Naive B cell (primary cell): ENCODE results near the gene ENAH. TPM values are rescaled to one million over a fixed set of nuclear protein-coding genes. Genes with fewer than 3 reads are reported as not detected.
A peak's percentile ranks its signal among the peaks of the same experiment; 100 is the strongest.

Experiments used
- ATAC-seq, 2 donors: fragments of 150-1000 bp; cut with Tn5 transposase; 2 replicates each; pipeline ENCODE4 v1.10.0; 2021; ENCODE audit warnings: low read depth in 2 of 2, mild to moderate bottlenecking in 2 of 2, moderate library complexity in 2 of 2
- DNase-seq: peaks from one replicate; pipeline ENCODE4 v3.0.0; 2022
- H3K27ac Mint-ChIP-seq, 6 donors: one replicate each; pipeline ENCODE4 v1.8.0; 2020 to 2022; ENCODE audit warnings: mild to moderate bottlenecking in 6 of 6, mixed read lengths in 6 of 6, moderate library complexity in 5 of 6, inconsistent platforms in 2 of 6
- H3K27me3 Mint-ChIP-seq, 3 donors: one replicate each; pipeline ENCODE4 v1.8.0; 2021 to 2022; ENCODE audit warnings: mixed read lengths in 3 of 3, mild to moderate bottlenecking in 1 of 3
- H3K36me3 Mint-ChIP-seq, 2 donors: one replicate each; pipeline ENCODE4 v1.8.0; 2020 to 2022; ENCODE audit warnings: mixed read lengths in 2 of 2, inconsistent platforms in 1 of 2, mild to moderate bottlenecking in 1 of 2
- H3K4me1 Mint-ChIP-seq, 3 donors: one replicate each; pipeline ENCODE4 v1.8.0; 2020 to 2022; ENCODE audit warnings: mixed read lengths in 3 of 3, inconsistent platforms in 1 of 3, mild to moderate bottlenecking in 1 of 3, moderate library complexity in 1 of 3
- H3K4me3 Mint-ChIP-seq, 8 donors: one replicate each; pipeline ENCODE4 v1.8.0; 2020 to 2022; ENCODE audit warnings: mild to moderate bottlenecking in 8 of 8, mixed read lengths in 8 of 8, moderate library complexity in 8 of 8, inconsistent platforms in 2 of 8
- H3K9me3 Mint-ChIP-seq, 7 donors: one replicate each; pipeline ENCODE4 v1.8.0; 2020 to 2022; ENCODE audit warnings: mixed read lengths in 7 of 7, mild to moderate bottlenecking in 5 of 7, inconsistent platforms in 2 of 7, moderate library complexity in 1 of 7
- polyA plus RNA-seq, 6 donors: library from polyadenylated mRNA; unstranded; fragments of 300-500 nt; fragmentation: Illumina TruSeq; gene quantifications; one replicate each; pipeline ENCODE4 v1.2.3, GENCODE V29; 2021; ENCODE audit warnings: low read depth in 6 of 6

The ENAH gene
- polyA plus RNA-seq, 6 donors from 2014 or later, result 0.23 to 3.6 (median 2.0) TPM

DNA sequence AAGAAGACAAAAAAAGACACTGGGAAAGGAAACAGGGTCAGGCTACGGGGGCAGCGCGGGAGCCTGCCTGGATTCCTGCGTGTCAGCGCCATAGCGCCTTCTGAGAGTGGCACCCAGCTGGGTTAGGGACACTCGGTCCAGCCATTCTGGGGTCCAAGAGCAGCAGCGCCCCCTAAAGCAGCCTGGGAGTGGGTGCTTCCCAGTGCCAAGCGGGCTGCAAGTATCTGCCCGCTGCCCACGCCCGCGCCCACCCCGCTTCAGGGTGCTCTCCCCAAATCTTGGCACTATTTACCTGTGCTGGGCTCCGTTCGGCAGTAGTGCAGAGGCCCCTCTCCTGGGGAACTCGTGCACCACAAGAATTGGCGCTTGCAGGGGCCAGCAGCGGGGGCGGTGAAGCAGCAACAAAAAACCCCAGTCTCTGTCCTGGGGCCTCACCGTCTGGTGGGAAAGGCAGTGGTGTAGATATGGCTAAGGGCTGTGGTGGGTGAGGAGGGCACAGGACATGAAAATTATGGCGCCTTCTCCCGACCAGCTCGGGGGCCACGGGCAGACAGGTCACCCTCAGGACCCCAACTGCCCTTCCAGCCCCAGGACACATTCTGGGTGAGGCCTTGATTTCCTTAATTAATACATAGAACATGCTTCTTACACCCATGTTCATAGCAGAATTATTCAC is 200.9 kb downstream of the ENAH start:
- Mint-ChIP-seq H3K4me1 (peaks cover 0 to 5% (median 2%) of the 10 kb centered on the region in 3 donors), H3K27ac (no peak overlapping the region)

DNA sequence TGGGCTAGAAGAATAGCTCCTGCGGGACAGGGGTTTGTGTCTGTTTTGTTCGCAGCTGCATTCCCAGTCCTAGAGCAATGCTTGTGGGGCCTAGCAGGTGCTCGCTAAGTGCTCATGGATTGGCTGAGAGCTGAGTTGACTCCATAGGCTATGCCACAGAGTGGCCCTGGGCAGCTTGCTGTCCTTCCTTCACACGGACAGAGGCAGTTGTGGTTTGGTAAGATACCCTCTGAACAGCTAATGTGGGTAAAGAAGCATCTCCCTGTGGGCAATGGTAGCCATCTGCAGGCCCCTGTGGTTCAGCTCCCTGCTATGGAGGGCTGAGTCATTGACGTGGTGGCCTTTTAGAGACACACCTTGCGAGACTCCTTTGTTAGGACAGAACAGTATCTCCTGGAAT is 201.6 kb downstream of the ENAH start:
- ATAC-seq (no peak), DNase-seq (no peak)
- Mint-ChIP-seq H3K9me3 (no peaks in the 10 kb centered on the region), H3K36me3 (no peaks in the 10 kb centered on the region), H3K27me3 (peaks cover 0 to 7% (median 0%) of the 10 kb centered on the region in 3 donors), H3K4me3 (no peak overlapping the region), H3K4me1 (peaks cover 3 to 5% (median 3%) of the 10 kb centered on the region in 3 donors), H3K27ac (no peak overlapping the region)

More for the DNA sequence above, 200.9 kb downstream of the ENAH start:
- Mint-ChIP-seq H3K27me3 (peaks cover 0 to 7% (median 0%) of the 10 kb centered on the region in 3 donors), H3K9me3 (no peaks in the 10 kb centered on the region), H3K4me3 (peak overlapping the region in 1 of 8 donors; percentile 29), H3K36me3 (no peaks in the 10 kb centered on the region)
- DNase-seq (no peak), ATAC-seq (no peak)

DNA sequence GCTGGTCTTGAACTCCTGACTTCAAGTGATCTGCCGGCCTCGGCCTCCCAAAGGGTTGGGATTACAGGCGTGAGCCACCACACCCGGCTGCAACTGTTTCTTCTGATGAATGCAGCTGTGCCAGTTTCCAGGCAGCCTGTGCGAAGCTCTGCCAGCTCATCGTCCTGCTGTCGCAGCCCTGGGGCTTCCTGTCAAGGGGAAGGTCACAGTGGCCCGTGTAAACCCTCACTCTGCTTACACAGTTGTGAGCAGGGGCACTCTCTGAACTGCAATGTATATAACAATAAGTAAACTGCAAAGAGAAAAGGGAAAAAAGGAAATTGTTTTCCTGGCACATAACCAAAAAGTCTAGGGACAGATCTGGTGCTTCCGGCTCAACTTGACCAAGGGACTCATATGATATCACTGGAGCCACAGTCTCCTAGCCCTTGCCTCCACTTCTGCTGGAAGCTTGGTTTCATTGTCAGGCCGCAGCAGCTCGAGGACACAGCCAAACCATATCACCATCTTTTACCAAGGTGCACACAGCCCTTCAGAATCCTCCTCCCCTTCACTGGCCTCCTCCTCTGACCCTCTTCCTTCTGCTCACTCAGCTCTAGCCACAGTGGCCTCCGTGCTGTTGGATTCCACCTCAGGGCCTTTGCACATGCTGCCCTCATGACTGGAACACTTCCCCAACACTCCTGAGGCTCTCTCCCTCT is 202.3 kb downstream of the ENAH start:
- Mint-ChIP-seq H3K4me1 (peaks cover 8 to 10% (median 8%) of the 10 kb centered on the region in 3 donors), H3K9me3 (no peaks in the 10 kb centered on the region), H3K27ac (peak overlapping the region in 1 of 6 donors; percentile 47), H3K4me3 (no peak overlapping the region), H3K36me3 (no peaks in the 10 kb centered on the region), H3K27me3 (peaks cover 0 to 7% (median 0%) of the 10 kb centered on the region in 3 donors)
- ATAC-seq, result no peak
- DNase-seq, result no peak

DNA sequence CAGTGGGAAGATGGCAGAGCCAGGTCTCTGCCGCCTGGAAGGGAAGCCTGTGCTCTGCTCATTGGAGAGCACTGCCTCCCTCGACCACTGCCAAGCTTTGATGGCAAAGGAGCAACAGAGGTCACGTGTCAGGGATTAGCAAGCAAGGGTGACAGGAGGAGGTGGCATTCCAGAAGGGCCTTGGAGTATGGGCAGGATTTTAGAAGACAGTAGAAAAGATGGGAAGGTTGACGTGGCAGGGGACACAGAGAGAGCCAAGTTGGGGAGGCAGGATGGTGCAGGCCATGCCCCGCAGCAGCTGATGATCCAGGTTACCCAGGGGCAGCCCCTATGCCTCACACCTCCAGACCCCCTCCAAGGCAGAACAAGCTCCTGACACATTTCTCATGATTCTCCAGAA is 203.1 kb downstream of the ENAH start:
- ATAC-seq, result no peak
- Mint-ChIP-seq H3K36me3 (no peaks in the 10 kb centered on the region), H3K27ac (peak overlapping the region in 3 of 6 donors; percentile 9 to 55 (median 24)), H3K4me3 (no peak overlapping the region), H3K9me3 (no peaks in the 10 kb centered on the region), H3K4me1 (peaks cover 15 to 19% (median 17%) of the 10 kb centered on the region in 3 donors), H3K27me3 (peaks cover 0 to 7% (median 0%) of the 10 kb centered on the region in 3 donors)
- DNase-seq, result no peak

DNA sequence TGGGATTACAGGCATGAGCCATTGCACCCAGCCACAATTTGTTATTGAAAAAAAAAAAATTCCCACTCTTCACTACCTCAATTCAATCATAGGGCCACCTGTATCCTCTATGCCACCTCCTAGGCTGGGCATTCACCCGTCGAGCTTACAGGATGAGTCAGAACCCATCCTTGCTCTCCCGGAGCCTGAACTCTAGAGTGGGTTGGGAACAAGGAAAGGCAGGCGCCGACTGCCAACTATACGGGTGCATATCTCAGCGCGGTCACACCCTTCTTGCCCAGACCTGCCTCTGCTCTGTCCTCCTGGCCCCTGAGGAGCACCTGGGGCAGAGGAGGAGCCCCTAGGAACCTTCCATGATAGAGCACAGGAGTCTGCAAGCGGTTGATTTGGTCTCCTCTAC is 203.7 kb downstream of the ENAH start:
- H3K4me1 Mint-ChIP-seq, result peaks cover 20 to 24% (median 22%) of the 10 kb centered on the region in 3 donors
- no peaks in the 10 kb centered on the region for H3K36me3 Mint-ChIP-seq
- H3K27ac Mint-ChIP-seq, result peak overlapping the region in 3 of 6 donors; percentile 33 to 55 (median 47)
- DNase-seq, result no peak
- H3K4me3 Mint-ChIP-seq, result no peak overlapping the region
- ATAC-seq, result no peak
- H3K9me3 Mint-ChIP-seq, result no peaks in the 10 kb centered on the region
- peaks cover 0 to 7% (median 0%) of the 10 kb centered on the region in 3 donors for H3K27me3 Mint-ChIP-seq

DNA sequence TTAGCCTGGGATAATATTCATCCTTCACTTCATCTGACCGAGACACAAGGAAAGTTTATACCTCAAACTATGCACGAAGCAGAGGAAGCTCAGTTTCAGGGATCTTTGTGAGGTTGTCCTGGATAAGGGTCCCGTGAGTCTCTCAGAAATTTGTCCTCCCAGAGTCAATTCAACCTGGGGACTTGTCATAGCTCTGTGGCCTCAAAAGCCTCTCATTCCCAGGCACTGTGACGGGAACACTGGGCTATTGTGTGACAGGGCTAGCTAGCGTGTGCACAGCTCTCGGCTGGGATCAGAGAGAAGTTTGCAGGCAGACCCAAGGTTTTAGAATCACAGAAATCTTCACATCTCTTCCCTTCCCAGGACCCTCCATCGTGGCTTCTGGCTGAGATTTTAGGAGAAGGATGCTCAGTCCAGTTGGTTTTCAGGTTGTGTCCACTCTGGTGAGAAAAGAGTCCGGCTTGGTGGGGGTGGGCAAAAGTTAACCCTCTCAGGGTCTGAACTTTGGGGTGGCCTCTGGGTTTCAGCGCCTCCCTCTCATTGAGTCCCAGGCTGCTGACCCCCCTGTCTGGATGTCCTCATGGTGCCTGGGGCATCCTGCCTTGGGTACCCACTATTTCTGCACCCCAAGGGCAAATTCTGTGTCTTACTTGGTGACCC is 204.6 kb downstream of the ENAH start:
- H3K36me3 Mint-ChIP-seq, result no peaks in the 10 kb centered on the region
- H3K9me3 Mint-ChIP-seq, result no peaks in the 10 kb centered on the region
- DNase-seq (no peak), ATAC-seq (no peak)
- H3K4me1 Mint-ChIP-seq, result peaks cover 26 to 34% (median 31%) of the 10 kb centered on the region in 3 donors
- H3K27ac Mint-ChIP-seq, result peak overlapping the region in 1 of 6 donors; percentile 57
- H3K27me3 Mint-ChIP-seq, result peaks cover 0 to 7% (median 0%) of the 10 kb centered on the region in 3 donors
- peak overlapping the region in 2 of 8 donors; percentile 25 to 52 for H3K4me3 Mint-ChIP-seq

DNA sequence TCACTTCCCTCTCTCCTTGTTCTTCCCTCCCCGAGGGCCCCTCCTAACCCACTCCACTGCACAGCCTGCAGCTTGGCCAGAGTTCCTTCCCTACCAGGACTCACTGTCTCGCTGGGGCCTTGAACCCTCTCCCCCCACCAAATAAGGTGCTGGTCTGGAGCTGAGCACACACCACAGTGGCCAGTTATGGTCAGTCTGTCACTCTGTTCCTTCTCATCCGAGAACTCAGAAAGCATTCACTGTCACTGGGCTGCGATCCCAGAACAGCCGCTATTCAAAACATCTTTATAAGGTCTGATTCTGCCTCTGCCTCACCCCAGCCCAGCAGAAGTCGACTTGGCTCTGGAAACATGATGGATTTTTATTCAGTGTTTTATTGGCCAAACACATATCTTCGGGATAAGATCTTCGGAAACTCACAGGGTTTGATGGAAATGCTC is 205.3 kb downstream of the ENAH start:
- H3K4me3 Mint-ChIP-seq, result peak overlapping the region in 1 of 8 donors; percentile 52
- no peak overlapping the region for H3K27ac Mint-ChIP-seq

DNA sequence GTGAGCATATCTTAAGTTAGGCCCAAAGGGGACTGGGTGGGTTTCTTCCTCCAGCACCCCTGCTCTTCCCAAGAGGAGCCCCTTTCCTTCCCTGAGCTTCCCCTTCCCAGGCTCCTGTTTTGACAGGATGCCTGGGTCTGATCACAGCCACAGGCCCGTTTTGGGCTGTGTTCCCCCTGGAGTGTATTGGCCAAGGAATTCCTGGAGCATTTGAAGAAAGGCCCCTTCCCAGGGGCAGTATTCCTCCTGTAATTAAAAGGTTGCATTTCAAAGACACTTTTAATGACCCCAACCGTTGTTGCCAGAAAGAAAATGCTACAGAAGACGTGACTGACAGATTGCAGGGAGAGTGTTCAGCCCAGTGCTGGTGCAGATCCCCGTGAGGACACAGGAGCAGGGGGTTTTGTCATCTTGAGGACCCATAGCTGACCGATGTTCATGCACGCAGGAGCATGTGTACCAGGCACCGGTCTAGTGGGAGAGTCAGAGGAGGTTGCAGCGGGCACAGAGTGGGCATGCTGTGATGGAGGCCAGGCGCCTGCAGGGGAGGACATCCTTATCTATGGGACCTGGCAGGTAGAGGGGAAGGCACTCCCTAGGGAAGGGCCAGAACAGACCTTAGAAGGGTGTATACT is 205.8 kb downstream of the ENAH start:
- Mint-ChIP-seq H3K36me3 (no peaks in the 10 kb centered on the region), H3K4me1 (peaks cover 38 to 45% (median 42%) of the 10 kb centered on the region in 3 donors), H3K4me3 (no peak overlapping the region), H3K27ac (peak overlapping the region in 1 of 6 donors; percentile 85), H3K27me3 (peaks cover 0 to 7% (median 0%) of the 10 kb centered on the region in 3 donors), H3K9me3 (no peaks in the 10 kb centered on the region)
- DNase-seq, result no peak
- no peak for ATAC-seq

More for the DNA sequence above, 205.3 kb downstream of the ENAH start:
- H3K27me3 Mint-ChIP-seq, result peaks cover 0 to 7% (median 0%) of the 10 kb centered on the region in 3 donors
- no peaks in the 10 kb centered on the region for H3K9me3 Mint-ChIP-seq
- H3K4me1 Mint-ChIP-seq, result peaks cover 32 to 40% (median 37%) of the 10 kb centered on the region in 3 donors
- no peaks in the 10 kb centered on the region for H3K36me3 Mint-ChIP-seq
- DNase-seq (no peak), ATAC-seq (no peak)

DNA sequence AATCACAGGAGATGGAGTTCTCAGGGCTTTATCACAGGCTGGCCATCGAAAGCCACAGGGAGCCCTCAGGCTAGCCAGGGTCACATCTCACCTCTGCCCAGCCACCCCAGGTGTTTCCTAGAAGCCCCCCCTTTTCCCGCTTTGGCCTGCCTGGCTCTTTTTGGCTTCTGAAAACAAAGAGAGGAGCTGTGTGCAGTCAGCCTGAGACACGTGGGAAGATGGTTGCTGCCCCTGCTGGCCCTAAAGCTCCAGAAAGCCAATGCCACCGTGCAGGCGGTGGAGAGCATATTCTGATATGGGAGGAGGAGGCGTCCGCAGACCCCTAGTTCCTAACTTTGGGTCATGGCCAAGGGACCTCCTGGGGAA is 206.3 kb downstream of the ENAH start:
- ATAC-seq (no peak), DNase-seq (no peak)
- Mint-ChIP-seq H3K27me3 (peaks cover 0 to 7% (median 0%) of the 10 kb centered on the region in 3 donors), H3K36me3 (no peaks in the 10 kb centered on the region), H3K27ac (peak overlapping the region in 1 of 6 donors; percentile 66), H3K4me1 (peaks cover 41 to 50% (median 48%) of the 10 kb centered on the region in 3 donors), H3K9me3 (no peaks in the 10 kb centered on the region), H3K4me3 (peak overlapping the region in 2 of 8 donors; percentile 53 to 59)

DNA sequence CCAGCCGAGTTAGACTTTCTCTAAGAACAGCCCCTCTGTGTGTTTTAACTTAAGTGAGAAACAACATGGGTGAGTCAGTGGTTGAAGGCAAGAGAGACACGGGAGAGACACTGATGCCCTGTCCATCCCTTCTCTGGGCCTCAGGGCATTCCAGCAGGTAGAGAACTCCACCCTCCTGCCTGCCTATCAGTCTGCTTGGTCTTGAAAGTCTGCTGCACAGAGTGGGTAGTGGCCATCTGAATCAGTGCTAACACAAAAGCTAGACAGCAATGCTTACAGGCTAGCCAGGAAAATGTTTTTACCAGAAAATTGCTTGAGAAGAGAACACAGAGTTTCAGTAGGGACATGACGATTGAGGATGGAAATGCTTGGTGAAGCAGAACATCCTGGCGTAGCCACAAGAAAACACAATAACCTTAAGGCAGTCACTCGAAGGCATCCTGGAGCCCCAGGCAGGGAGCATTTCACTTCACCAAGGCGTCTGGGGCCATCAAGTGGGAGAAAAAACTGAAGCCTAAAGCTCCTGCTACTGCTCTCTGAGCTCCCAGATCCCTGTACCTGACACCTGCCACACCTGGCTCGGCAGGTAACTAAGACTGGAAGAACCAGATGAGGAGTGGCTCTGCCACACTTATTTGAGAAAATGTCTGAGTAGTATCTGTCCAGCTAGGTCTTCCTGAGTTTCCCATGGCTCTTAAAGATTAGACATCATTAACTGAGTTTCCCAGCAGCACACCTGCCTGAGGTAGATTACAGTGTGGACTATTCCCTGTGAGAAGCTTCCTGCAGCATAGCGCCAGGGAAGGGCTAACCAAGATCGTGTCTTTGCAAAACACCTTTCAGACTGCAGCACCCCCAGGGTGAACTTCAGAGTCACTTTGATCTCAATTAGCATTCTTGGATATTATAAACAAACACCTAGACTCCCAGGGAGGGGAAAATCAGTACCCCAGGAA is 207.0 kb downstream of the ENAH start:
- no peaks in the 10 kb centered on the region for H3K9me3 Mint-ChIP-seq
- H3K4me1 Mint-ChIP-seq, result peaks cover 47 to 55% (median 52%) of the 10 kb centered on the region in 3 donors
- no peak for DNase-seq
- peak overlapping the region; percentile 81 to 97 (median 94) for H3K27ac Mint-ChIP-seq
- peaks cover 0 to 3% (median 0%) of the 10 kb centered on the region in 3 donors for H3K27me3 Mint-ChIP-seq
- ATAC-seq, result no peak
- no peaks in the 10 kb centered on the region for H3K36me3 Mint-ChIP-seq
- H3K4me3 Mint-ChIP-seq, result peak overlapping the region in 7 of 8 donors; percentile 81 to 93 (median 86)

DNA sequence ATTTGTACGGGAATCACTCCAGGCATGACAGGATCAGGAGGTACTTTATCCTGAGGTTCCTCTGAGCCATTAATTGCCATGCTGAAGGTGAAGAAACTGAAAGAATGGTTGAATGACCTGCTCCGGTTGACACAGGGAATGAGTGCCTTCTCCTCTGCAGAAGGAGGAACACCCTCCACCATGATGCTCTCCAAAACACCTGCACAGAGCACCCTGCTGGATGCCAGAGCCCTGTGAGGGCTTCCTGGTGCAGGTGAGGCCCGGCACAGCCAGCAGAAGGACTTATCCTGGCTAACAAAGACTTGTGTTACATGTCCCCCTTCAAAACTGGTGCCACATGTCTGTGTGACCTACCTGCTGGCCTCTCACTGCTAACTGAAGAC is 210.8 kb downstream of the ENAH start:
- no peak for DNase-seq
- Mint-ChIP-seq H3K27ac (peak overlapping the region; percentile 60 to 94 (median 82)), H3K36me3 (no peaks in the 10 kb centered on the region), H3K4me1 (peaks cover 46 to 61% (median 52%) of the 10 kb centered on the region in 3 donors), H3K27me3 (no peaks in the 10 kb centered on the region), H3K4me3 (peak overlapping the region in 6 of 8 donors; percentile 26 to 82 (median 56)), H3K9me3 (no peaks in the 10 kb centered on the region)
- ATAC-seq, result no peak
